Subcutaneous abdominal adipose tissue (tissue), 5 donors: ENCODE results near the gene SLC29A3.

Experiments
- H3K27ac ChIP-seq: one replicate; pipeline ENCODE4 v1.7.0; 2013; ENCODE audit warnings: low read depth, mild to moderate bottlenecking, inconsistent platforms, low read length, moderate library complexity
- H3K27me3 ChIP-seq, 5 donors: one replicate each; pipeline ENCODE4 v1.7.0; 2013; ENCODE audit warnings: low read length in 5 of 5, inconsistent platforms in 1 of 5; ENCODE audit not compliant: control insufficient read depth in 5 of 5, insufficient read depth in 4 of 5
- H3K36me3 ChIP-seq, 5 donors: one replicate each; pipeline ENCODE4 v1.7.0; 2013; ENCODE audit warnings: low read length in 5 of 5; ENCODE audit not compliant: control insufficient read depth in 5 of 5, insufficient read depth in 5 of 5
- H3K4me1 ChIP-seq, 5 donors: one replicate each; pipeline ENCODE4 v1.7.0; 2013; ENCODE audit warnings: low read length in 5 of 5, mild to moderate bottlenecking in 3 of 5, moderate library complexity in 1 of 5; ENCODE audit not compliant: control insufficient read depth in 5 of 5, insufficient read depth in 5 of 5
- H3K4me3 ChIP-seq, 5 donors: one replicate each; pipeline ENCODE4 v1.7.0; 2013; ENCODE audit warnings: low read length in 5 of 5, low read depth in 1 of 5
- H3K9ac ChIP-seq, 5 donors: one replicate each; pipeline ENCODE4 v1.7.0; 2013; ENCODE audit warnings: low read length in 5 of 5, mild to moderate bottlenecking in 4 of 5, moderate library complexity in 3 of 5
- H3K9me3 ChIP-seq, 5 donors: one replicate each; pipeline ENCODE4 v1.7.0; 2013; ENCODE audit warnings: low read length in 5 of 5; ENCODE audit not compliant: control insufficient read depth in 5 of 5
- donor health status: healthy.
- donor health status: healthy.
- donor health status: healthy.
- donor health status: healthy.
- donor health status: healthy.

SLC29A3 gene

GRCh38 chr10:71316786-71317160 is 2.3 kb upstream of the SLC29A3 start:
- H3K36me3 ChIP-seq = no peaks in the 10 kb centered on the region
- peaks cover 0 to 42% (median 34%) of the 10 kb centered on the region in 5 donors for H3K4me1 ChIP-seq
- H3K9ac ChIP-seq = no peak overlapping the region

DNA sequence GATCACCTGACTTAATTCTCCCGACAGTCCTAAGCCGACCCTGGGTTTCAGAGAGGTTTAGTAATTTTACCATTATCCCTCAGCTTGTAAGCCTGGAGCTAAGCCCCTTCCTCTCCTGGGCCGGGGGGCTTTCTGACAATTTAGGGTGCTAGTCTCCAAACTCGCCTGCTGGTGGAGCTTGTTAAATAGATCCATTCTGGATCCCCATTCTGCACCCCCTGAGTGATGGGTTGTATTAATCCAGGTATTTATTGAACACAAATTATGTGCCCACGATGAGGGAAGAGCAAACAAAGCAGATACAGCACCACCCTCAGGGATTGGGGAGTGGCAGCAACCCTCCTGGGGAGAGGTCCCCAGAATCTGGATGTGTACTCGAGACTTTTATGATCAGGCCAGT is 1.3 kb upstream of the SLC29A3 start:
- Histone ChIP-seq H3K9me3 (no peaks in the 10 kb centered on the region), H3K36me3 (peaks cover 0 to 3% (median 0%) of the 10 kb centered on the region in 5 donors), H3K27me3 (no peaks in the 10 kb centered on the region), H3K4me1 (peaks cover 0 to 42% (median 32%) of the 10 kb centered on the region in 5 donors), H3K27ac (no peak overlapping the region), H3K9ac (no peak overlapping the region), H3K4me3 (no peak overlapping the region)

More at GRCh38 chr10:71316786-71317160, 2.3 kb upstream of the SLC29A3 start:
- Histone ChIP-seq H3K9me3 (no peaks in the 10 kb centered on the region), H3K4me3 (no peak overlapping the region), H3K27ac (no peak overlapping the region), H3K27me3 (no peaks in the 10 kb centered on the region)

DNA sequence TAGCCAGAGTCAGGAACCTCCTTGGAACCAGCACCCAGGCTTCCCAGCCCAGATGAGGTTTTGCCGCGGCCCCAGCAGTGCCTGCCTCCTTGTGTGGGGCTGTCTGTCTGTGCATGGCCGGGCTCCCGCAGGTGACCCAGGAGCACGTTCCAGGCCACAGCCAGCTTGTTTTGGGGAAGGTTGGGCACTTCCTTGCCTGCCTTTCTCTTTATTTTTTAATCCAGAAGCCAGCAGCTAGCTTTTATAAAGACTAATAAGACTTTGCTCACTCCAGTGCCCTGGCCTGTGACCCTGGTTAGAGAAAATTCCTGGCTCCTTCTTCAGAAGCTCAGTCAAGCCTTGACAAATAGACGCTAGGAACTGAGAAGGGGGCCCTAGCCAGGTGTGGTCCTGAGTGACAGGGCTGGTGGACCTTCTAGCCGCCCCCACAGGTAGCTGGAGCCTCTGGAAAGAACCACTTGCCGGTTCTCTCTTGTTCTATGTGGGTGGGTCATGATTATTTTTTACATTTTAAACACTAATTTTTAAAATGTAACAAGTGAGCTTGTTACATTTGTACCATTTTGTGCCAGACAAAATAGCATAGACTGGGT is 837 bp downstream of the SLC29A3 start:
- Histone ChIP-seq H3K9me3 (no peaks in the 10 kb centered on the region), H3K36me3 (peaks cover 0 to 21% (median 11%) of the 10 kb centered on the region in 5 donors), H3K9ac (peak overlapping the region in 4 of 5 donors; percentile 70 to 92 (median 81)), H3K27me3 (no peaks in the 10 kb centered on the region), H3K27ac (peak overlapping the region; percentile 54), H3K4me3 (peak overlapping the region in 4 of 5 donors; percentile 78 to 84 (median 80)), H3K4me1 (peaks cover 0 to 23% (median 16%) of the 10 kb centered on the region in 5 donors)

GRCh38 chr10:71320592-71320991 is 1.5 kb downstream of the SLC29A3 start:
- Histone ChIP-seq H3K36me3 (peaks cover 0 to 26% (median 16%) of the 10 kb centered on the region in 5 donors), H3K27me3 (no peaks in the 10 kb centered on the region), H3K27ac (no peak overlapping the region), H3K9ac (peak overlapping the region in 1 of 5 donors; percentile 23), H3K9me3 (no peaks in the 10 kb centered on the region), H3K4me3 (no peak overlapping the region), H3K4me1 (peaks cover 0 to 23% (median 16%) of the 10 kb centered on the region in 5 donors)

- Histone ChIP-seq H3K9ac (no peak overlapping the region), H3K9me3 (no peaks in the 10 kb centered on the region), H3K27ac (no peak overlapping the region), H3K4me1 (peaks cover 0 to 23% (median 16%) of the 10 kb centered on the region in 5 donors), H3K4me3 (no peak overlapping the region), H3K36me3 (peaks cover 0 to 27% (median 17%) of the 10 kb centered on the region in 5 donors), H3K27me3 (no peaks in the 10 kb centered on the region)
Observed at GRCh38 chr10:71321386-71321785, 2.3 kb downstream of the SLC29A3 start.

- no peaks in the 10 kb centered on the region for H3K9me3 ChIP-seq
- no peak overlapping the region for H3K4me3 ChIP-seq
- no peaks in the 10 kb centered on the region for H3K27me3 ChIP-seq
- H3K4me1 ChIP-seq = peaks cover 0 to 23% (median 16%) of the 10 kb centered on the region in 5 donors
- H3K36me3 ChIP-seq = peaks cover 0 to 40% (median 17%) of the 10 kb centered on the region in 5 donors
- H3K9ac ChIP-seq = no peak overlapping the region
- H3K27ac ChIP-seq = no peak overlapping the region
Observed at GRCh38 chr10:71323407-71323806, 4.3 kb downstream of the SLC29A3 start.

GRCh38 chr10:71324743-71325142 is 5.7 kb downstream of the SLC29A3 start:
- no peaks in the 10 kb centered on the region for H3K27me3 ChIP-seq
- peaks cover 0 to 48% (median 19%) of the 10 kb centered on the region in 5 donors for H3K36me3 ChIP-seq
- H3K4me3 ChIP-seq = no peak overlapping the region
- no peak overlapping the region for H3K9ac ChIP-seq
- H3K9me3 ChIP-seq = no peaks in the 10 kb centered on the region
- peaks cover 0 to 12% (median 5%) of the 10 kb centered on the region in 5 donors for H3K4me1 ChIP-seq
- no peak overlapping the region for H3K27ac ChIP-seq

- Histone ChIP-seq H3K36me3 (peaks cover 0 to 50% (median 19%) of the 10 kb centered on the region in 5 donors), H3K9me3 (no peaks in the 10 kb centered on the region), H3K27ac (no peak overlapping the region), H3K4me1 (peaks cover 0 to 6% (median under 1%) of the 10 kb centered on the region in 5 donors), H3K9ac (no peak overlapping the region), H3K27me3 (no peaks in the 10 kb centered on the region), H3K4me3 (no peak overlapping the region)
Observed at GRCh38 chr10:71325267-71325666, 6.2 kb downstream of the SLC29A3 start.

GRCh38 chr10:71326464-71326881 is 7.4 kb downstream of the SLC29A3 start:
- Histone ChIP-seq H3K9ac (no peak overlapping the region), H3K36me3 (peaks cover 0 to 54% (median 19%) of the 10 kb centered on the region in 5 donors), H3K9me3 (no peaks in the 10 kb centered on the region), H3K4me3 (no peak overlapping the region), H3K27ac (no peak overlapping the region), H3K27me3 (no peaks in the 10 kb centered on the region), H3K4me1 (no peaks in the 10 kb centered on the region)

- H3K9me3 ChIP-seq = no peaks in the 10 kb centered on the region
- H3K27me3 ChIP-seq = no peaks in the 10 kb centered on the region
- H3K9ac ChIP-seq = no peak overlapping the region
- no peak overlapping the region for H3K4me3 ChIP-seq
- H3K36me3 ChIP-seq = peaks cover 0 to 28% (median 3%) of the 10 kb centered on the region in 5 donors
- peaks cover 0 to 13% (median 0%) of the 10 kb centered on the region in 5 donors for H3K4me1 ChIP-seq
- no peak overlapping the region for H3K27ac ChIP-seq
Observed at GRCh38 chr10:71330789-71331404, 11.8 kb downstream of the SLC29A3 start.
